ENCODE data around the gene SENP8. TPM values are rescaled to one million over a fixed set of nuclear protein-coding genes. Genes with fewer than 3 reads are reported as not detected.
"Not testable (repeated sequence)": the region's sequence is repeated elsewhere in the genome, so short reads cannot be mapped to it uniquely, and the experiment has no call there.

Gene SENP8
- total RNA-seq, 3 donors from 2014 or later: 2.6 to 3.0 (median 2.9) TPM

DNA sequence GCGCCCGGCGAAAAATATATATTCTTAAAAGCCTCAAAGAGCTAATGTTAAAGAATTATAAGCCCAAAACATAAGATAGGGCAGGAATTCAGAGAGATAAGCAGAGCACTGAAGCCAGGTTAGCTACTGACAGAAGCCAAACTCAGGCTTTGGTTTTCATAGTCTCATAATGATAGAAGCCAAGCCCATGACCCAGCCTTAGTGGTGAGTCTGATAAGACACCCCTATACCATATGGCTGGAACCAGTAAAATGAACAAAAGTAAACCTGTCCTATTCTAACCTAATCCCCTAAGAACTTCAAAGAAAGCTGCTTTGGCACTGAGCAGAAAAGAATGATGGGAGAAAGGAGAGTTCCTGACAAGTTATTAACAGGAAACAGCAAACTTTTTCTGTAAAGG is 26.2 kb upstream of the SENP8 start:
- DNase-seq (no peak), ATAC-seq (no peak)
- H3K4me3 ChIP-seq: no peak overlapping the region
- TF ChIP-seq, protein P1, sequence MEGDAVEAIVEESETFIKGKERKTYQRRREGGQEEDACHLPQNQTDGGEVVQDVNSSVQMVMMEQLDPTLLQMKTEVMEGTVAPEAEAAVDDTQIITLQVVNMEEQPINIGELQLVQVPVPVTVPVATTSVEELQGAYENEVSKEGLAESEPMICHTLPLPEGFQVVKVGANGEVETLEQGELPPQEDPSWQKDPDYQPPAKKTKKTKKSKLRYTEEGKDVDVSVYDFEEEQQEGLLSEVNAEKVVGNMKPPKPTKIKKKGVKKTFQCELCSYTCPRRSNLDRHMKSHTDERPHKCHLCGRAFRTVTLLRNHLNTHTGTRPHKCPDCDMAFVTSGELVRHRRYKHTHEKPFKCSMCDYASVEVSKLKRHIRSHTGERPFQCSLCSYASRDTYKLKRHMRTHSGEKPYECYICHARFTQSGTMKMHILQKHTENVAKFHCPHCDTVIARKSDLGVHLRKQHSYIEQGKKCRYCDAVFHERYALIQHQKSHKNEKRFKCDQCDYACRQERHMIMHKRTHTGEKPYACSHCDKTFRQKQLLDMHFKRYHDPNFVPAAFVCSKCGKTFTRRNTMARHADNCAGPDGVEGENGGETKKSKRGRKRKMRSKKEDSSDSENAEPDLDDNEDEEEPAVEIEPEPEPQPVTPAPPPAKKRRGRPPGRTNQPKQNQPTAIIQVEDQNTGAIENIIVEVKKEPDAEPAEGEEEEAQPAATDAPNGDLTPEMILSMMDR (IDR thresholded peaks at IDR 0.05): no peak
- intact Hi-C loops (cut with DNase I, micrococcal nuclease): no loop called here
- no peaks in the 10 kb centered on the region for H3K9me3 ChIP-seq
- H3K4me1 ChIP-seq (ENCODE audit: low read depth): no peaks in the 10 kb centered on the region
- H3K36me3 ChIP-seq (ENCODE audit: low read depth): no peaks in the 10 kb centered on the region

DNA sequence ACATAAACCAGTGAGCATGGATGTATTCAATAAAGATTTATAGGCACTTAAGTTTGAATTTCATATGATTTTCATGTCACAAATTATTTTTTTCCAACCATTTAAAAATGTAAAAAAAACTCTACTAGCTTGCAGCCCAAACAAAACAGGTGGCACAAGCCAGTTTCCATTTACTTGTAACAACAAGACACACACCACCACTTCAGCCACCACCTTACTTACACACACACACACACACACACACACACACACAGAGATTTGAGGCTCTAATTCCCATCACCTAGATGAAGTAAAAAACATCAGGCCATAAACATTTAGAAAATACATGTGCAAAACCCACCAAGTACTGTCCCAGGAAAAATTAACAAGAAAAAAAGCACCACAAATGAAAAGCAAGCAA is 25.5 kb upstream of the SENP8 start:
- Histone ChIP-seq H3K4me3 (no peak overlapping the region), H3K36me3 (ENCODE audit: low read depth) (no peaks in the 10 kb centered on the region), H3K9me3 (no peaks in the 10 kb centered on the region), H3K4me1 (ENCODE audit: low read depth) (no peaks in the 10 kb centered on the region)
- no peak for DNase-seq
- no peak for ATAC-seq
- TF ChIP-seq, protein P1 (IDR thresholded peaks at IDR 0.05): no peak
- intact Hi-C loops (cut with DNase I, micrococcal nuclease): no loop called here

DNA sequence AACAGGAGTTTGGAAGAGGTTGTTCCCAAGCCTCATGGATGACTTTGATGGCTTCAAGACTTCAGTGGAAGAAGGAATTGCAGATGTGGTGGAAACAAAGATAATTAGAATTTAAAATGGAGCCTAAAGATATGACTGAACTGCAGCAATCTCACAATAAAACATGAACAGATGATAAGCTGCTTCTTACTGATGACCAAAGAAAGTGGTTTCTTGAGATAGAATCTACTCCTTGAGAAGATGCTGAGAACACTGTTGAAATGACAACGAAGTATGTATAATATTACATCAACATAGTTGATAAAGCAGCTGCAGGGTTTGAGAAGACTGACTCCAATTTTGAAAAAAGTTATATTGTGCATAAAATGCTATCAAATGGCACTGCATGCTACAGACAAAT is 21.4 kb upstream of the SENP8 start:
- no peak for DNase-seq
- no peaks in the 10 kb centered on the region for H3K9me3 ChIP-seq
- H3K4me1 ChIP-seq (ENCODE audit: low read depth): no peaks in the 10 kb centered on the region
- TF ChIP-seq, protein P1 (IDR thresholded peaks at IDR 0.05): no peak
- no peaks in the 10 kb centered on the region for H3K36me3 ChIP-seq (ENCODE audit: low read depth)
- ATAC-seq: no peak
- intact Hi-C loops (cut with DNase I, micrococcal nuclease): no loop called here
- H3K4me3 ChIP-seq: no peak overlapping the region

DNA sequence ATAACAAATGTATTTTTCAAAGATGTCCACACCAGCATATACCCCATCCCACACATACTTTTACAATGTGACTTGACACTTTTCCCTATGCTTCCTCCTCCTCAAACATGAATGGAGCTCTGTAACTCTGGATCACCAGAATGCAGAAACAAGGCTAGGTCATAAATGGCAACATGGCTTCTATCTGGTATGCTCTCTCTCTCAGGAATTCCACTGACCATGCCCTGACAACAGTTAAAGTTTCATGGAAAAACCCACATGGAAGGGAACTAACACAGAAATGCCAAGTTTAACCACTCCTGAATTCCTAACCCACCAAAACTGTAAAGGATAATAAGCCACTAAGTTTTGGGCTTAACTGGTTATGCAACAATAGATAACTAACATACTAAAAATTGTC is 20.2 kb upstream of the SENP8 start:
- DNase-seq (no peak), ATAC-seq (no peak)
- intact Hi-C loops (cut with DNase I, micrococcal nuclease): no loop called here
- H3K4me3 ChIP-seq: no peak overlapping the region
- no peaks in the 10 kb centered on the region for H3K36me3 ChIP-seq (ENCODE audit: low read depth)
- no peaks in the 10 kb centered on the region for H3K4me1 ChIP-seq (ENCODE audit: low read depth)
- H3K9me3 ChIP-seq: no peaks in the 10 kb centered on the region
- TF ChIP-seq, protein P1 (IDR thresholded peaks at IDR 0.05): no peak

DNA sequence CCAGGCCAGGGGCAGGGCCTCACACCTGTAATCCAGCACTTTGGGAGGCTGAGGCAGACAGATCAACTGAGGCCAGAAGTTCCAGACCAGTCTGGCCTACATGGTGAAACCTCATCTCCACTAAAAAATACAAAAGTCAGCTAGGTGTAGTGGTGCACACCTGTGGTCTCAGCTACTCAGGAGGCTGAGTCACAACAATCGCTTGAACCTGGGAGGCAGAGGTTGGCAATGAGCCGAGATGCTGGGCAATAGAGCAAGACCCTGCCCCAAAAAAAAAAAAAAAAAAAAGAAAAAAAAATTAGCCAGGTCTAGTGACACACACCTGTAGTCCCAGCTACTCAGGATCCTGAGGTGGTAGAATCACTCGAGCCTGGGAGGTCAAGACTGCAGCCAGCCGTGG is 19.0 kb upstream of the SENP8 start:
- TF ChIP-seq, protein P1 (IDR thresholded peaks at IDR 0.05): no peak
- Histone ChIP-seq H3K4me3 (no peak overlapping the region), H3K36me3 (ENCODE audit: low read depth) (no peaks in the 10 kb centered on the region), H3K4me1 (ENCODE audit: low read depth) (no peaks in the 10 kb centered on the region), H3K9me3 (no peaks in the 10 kb centered on the region)
- intact Hi-C loops (cut with DNase I, micrococcal nuclease): no loop called here
- DNase-seq: no peak
- ATAC-seq: no peak

DNA sequence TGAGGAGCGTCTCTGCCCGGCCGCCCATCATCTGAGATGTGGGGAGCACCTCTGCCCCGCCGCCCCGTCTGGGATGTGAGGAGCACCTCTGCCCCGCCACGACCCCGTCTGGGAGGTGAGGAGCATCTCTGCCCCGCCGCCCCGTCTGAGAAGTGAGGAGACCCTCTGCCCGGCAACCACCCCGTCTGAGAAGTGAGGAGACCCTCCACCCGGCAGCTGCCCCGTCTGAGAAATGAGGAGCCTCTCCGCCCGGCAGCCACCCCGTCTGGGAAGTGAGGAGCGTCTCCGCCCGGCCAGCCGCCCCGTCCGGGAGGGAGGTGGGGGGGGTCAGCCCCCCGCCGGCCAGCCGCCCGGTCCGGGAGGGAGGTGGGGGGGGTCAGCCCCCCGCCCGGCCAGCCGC is 17.7 kb upstream of the SENP8 start:
- intact Hi-C loops (cut with DNase I, micrococcal nuclease); H3K4me1 ChIP-seq (ENCODE audit: low read depth); ATAC-seq: not testable (repeated sequence)

More for the DNA sequence above, 17.7 kb upstream of the SENP8 start:
- H3K9me3 ChIP-seq; H3K4me3 ChIP-seq; H3K36me3 ChIP-seq (ENCODE audit: low read depth); DNase-seq: not testable (repeated sequence)
